Measurements from ENCODE around the gene KCNH4. TPM values are rescaled to one million over a fixed set of nuclear protein-coding genes. Genes with fewer than 3 reads are reported as not detected.

KCNH4 gene
- total RNA-seq, 1 experiment from 2014 or later = not detected

DNA sequence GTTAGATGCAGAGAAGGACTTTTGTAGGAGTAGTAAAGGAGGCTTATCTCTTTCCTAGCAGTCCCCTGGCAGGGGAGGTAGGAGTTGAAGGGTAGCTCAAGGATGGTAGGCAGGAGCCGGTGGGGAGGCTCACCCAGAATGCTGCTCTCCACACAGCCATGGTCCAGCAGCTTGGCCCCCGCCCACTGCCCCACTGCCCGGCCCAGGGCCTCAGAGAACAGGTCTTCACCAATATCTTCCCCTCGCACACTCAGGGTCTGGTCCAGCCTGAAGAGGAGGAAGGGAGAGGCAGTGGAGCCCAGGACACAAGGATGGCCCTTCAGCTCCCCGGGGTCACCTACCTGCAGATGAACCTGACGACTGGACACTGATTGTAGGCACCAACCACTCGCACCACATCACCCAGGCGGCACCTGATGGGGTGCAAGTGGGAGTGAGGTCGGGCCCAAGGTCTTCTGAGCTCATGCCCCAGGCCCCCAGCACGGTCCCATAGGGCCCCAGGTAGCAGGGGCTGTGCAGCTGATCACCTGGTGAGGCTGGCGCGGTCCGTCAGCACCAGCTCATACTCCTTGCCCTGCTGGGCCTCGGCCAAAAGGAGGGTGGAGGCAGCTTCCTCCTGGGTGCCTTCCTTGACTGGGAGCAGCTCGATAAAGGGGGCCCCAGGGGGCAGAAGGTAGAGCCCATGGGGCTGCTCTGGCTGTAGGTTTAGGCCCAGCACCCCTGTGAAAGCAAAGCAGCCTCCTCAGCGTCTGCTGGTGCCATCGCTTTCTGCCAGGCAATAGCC is 9.7 kb upstream of the KCNH4 start:
- TF ChIP-seq TCF7L2 (IDR thresholded peaks at IDR 0.05; ENCODE audit: borderline replicate concordance, extremely low read depth, insufficient read depth, insufficient read length) (no peak), SIN3A (IDR thresholded peaks at IDR 0.05; ENCODE audit: low read depth) (no peak), POLR2A (IDR thresholded peaks at IDR 0.05; ENCODE audit: borderline replicate concordance, extremely low read depth, insufficient read depth, insufficient read length) (no peak), ZNF274 (IDR thresholded peaks at IDR 0.05; ENCODE audit: low read depth, low read length) (no peak), JUND (IDR thresholded peaks at IDR 0.05) (no peak), ZFX (IDR thresholded peaks at IDR 0.05) (no peak)
- TF ChIP-seq, protein P1, sequence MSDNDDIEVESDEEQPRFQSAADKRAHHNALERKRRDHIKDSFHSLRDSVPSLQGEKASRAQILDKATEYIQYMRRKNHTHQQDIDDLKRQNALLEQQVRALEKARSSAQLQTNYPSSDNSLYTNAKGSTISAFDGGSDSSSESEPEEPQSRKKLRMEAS (IDR thresholded peaks at IDR 0.05) = no peak
- TF ChIP-seq, protein P2, sequence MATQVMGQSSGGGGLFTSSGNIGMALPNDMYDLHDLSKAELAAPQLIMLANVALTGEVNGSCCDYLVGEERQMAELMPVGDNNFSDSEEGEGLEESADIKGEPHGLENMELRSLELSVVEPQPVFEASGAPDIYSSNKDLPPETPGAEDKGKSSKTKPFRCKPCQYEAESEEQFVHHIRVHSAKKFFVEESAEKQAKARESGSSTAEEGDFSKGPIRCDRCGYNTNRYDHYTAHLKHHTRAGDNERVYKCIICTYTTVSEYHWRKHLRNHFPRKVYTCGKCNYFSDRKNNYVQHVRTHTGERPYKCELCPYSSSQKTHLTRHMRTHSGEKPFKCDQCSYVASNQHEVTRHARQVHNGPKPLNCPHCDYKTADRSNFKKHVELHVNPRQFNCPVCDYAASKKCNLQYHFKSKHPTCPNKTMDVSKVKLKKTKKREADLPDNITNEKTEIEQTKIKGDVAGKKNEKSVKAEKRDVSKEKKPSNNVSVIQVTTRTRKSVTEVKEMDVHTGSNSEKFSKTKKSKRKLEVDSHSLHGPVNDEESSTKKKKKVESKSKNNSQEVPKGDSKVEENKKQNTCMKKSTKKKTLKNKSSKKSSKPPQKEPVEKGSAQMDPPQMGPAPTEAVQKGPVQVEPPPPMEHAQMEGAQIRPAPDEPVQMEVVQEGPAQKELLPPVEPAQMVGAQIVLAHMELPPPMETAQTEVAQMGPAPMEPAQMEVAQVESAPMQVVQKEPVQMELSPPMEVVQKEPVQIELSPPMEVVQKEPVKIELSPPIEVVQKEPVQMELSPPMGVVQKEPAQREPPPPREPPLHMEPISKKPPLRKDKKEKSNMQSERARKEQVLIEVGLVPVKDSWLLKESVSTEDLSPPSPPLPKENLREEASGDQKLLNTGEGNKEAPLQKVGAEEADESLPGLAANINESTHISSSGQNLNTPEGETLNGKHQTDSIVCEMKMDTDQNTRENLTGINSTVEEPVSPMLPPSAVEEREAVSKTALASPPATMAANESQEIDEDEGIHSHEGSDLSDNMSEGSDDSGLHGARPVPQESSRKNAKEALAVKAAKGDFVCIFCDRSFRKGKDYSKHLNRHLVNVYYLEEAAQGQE (IDR thresholded peaks at IDR 0.05; ENCODE audit: low read depth) = no peak
- H3K9me3 ChIP-seq (ENCODE audit: control insufficient read depth in 1 of 2, insufficient read depth in 1 of 2, low read depth in 1 of 2, low read length in 2 of 2) = no peaks in the 10 kb centered on the region
- ATAC-seq (no peak), DNase-seq (ENCODE audit: low read depth, low spot score) (no peak)
- no peak overlapping the region for H3K4me2 ChIP-seq (ENCODE audit: low read length)
- no peak overlapping the region for H3K27ac ChIP-seq (ENCODE audit: low read depth, low read length)
- ChIA-PET CTCF (no interaction called here), RAD21 (ENCODE audit: low non-redundant PET in 1 of 2, low total read pairs in 2 of 2, uncharacterized antibody in 2 of 2, unreplicated experiment in 2 of 2) (no interaction called here), POLR2A (no interaction called here)
- H3K36me3 ChIP-seq (ENCODE audit: control insufficient read depth in 1 of 2, insufficient read depth in 2 of 2, low read length in 2 of 2) = no peaks in the 10 kb centered on the region
- no peaks in the 10 kb centered on the region for H3K9me2 ChIP-seq (ENCODE audit: insufficient read depth)
- no TSS peak for BruUV-seq (replicated peaks)
- no peaks in the 10 kb centered on the region for H4K20me1 ChIP-seq (ENCODE audit: insufficient read depth)
- H3K4me1 ChIP-seq (ENCODE audit: control insufficient read depth in 1 of 2, insufficient read depth in 2 of 2, low read length in 2 of 2) = peaks cover 8 to 15% of the 10 kb centered on the region in 2 experiments; a peak in 3 of 4 replicates
- intact Hi-C loops (cut with micrococcal nuclease) = no loop called here
- H3K4me3 ChIP-seq (replicated peaks in 1 of 2; ENCODE audit: low read depth in 1 of 2, low read length in 2 of 2) = no peak overlapping the region
- no peaks in the 10 kb centered on the region for H3K27me3 ChIP-seq (ENCODE audit: insufficient read depth, low read length)
- H2AFZ ChIP-seq (ENCODE audit: low read depth, low read length, poor library complexity, severe bottlenecking) = no peak overlapping the region
- H3K9ac ChIP-seq (ENCODE audit: low read length) = no peak overlapping the region
- H3K79me2 ChIP-seq (ENCODE audit: insufficient read depth, low read length) = no peaks in the 10 kb centered on the region

Data from HCT116 (cell line).